ENCODE results near the gene C1R. TPM values are rescaled to one million over a fixed set of nuclear protein-coding genes. Genes with fewer than 3 reads are reported as not detected.
A peak's percentile ranks its signal among the peaks of the same experiment; 100 is the strongest.

The C1R gene
- total RNA-seq, 2 donors from 2014 or later = 3.9 to 5.6 TPM

- ATAC-seq (peak in 1 of 2 donors; percentile 3), DNase-seq (ENCODE audit: low spot score in 2 of 2) (no peak)
- Mint-ChIP-seq H3K27ac (peak overlapping the region; percentile 91 to 94), H3K9me3 (no peaks in the 10 kb centered on the region), H3K36me3 (no peaks in the 10 kb centered on the region)
These were observed 501 bp downstream of the C1R start for GRCh38 chr12:7091660-7092228.

GRCh38 chr12:7091171-7091570 lies 1.1 kb downstream of the C1R start:
- ATAC-seq = no peak
- Mint-ChIP-seq H3K9me3 (no peaks in the 10 kb centered on the region), H3K27ac (peak overlapping the region in 1 of 2 donors; percentile 91), H3K36me3 (no peaks in the 10 kb centered on the region)
- DNase-seq (ENCODE audit: low spot score in 2 of 2) = no peak

GRCh38 chr12:7090222-7090998 lies 1.8 kb downstream of the C1R start:
- Mint-ChIP-seq H3K9me3 (no peaks in the 10 kb centered on the region), H3K27ac (peak overlapping the region in 1 of 2 donors; percentile 58), H3K36me3 (no peaks in the 10 kb centered on the region)
- ATAC-seq (no peak), DNase-seq (ENCODE audit: low spot score in 2 of 2) (no peak)

- DNase-seq (ENCODE audit: low spot score in 2 of 2) = no peak
- no peak overlapping the region for H3K27ac Mint-ChIP-seq
- H3K9me3 Mint-ChIP-seq = no peaks in the 10 kb centered on the region
- no peak for ATAC-seq
- H3K36me3 Mint-ChIP-seq = no peaks in the 10 kb centered on the region
These were observed 2.9 kb downstream of the C1R start for GRCh38 chr12:7089196-7089871.

- no peak for DNase-seq (ENCODE audit: low spot score in 2 of 2)
- ATAC-seq = no peak
These were observed 9.1 kb downstream of the C1R start for GRCh38 chr12:7083125-7083524.

GRCh38 chr12:7081037-7081436 lies 11.2 kb downstream of the C1R start:
- no peak for DNase-seq (ENCODE audit: low spot score in 2 of 2)
- Mint-ChIP-seq H3K9me3 (peaks cover 5 to 6% of the 10 kb centered on the region in 2 donors), H3K27ac (no peak overlapping the region), H3K36me3 (peaks cover 0 to 6% of the 10 kb centered on the region in 2 donors)
- ATAC-seq = no peak

More at GRCh38 chr12:7083125-7083524, 9.1 kb downstream of the C1R start:
- Mint-ChIP-seq H3K36me3 (peaks cover 0 to 6% of the 10 kb centered on the region in 2 donors), H3K27ac (no peak overlapping the region), H3K9me3 (peaks cover 5 to 6% of the 10 kb centered on the region in 2 donors)

GRCh38 chr12:7079826-7080125 lies 12.5 kb downstream of the C1R start:
- peaks cover 5 to 6% of the 10 kb centered on the region in 2 donors for H3K9me3 Mint-ChIP-seq
- no peak overlapping the region for H3K27ac Mint-ChIP-seq
- DNase-seq (ENCODE audit: low spot score in 2 of 2) (no peak), ATAC-seq (no peak)
- H3K36me3 Mint-ChIP-seq = peaks cover 0 to 6% of the 10 kb centered on the region in 2 donors

- no peak for DNase-seq (ENCODE audit: low spot score in 2 of 2)
- H3K36me3 Mint-ChIP-seq = peaks cover 0 to 3% of the 10 kb centered on the region in 2 donors
- peaks cover 2 to 3% of the 10 kb centered on the region in 2 donors for H3K9me3 Mint-ChIP-seq
- ATAC-seq = no peak
- H3K27ac Mint-ChIP-seq = no peak overlapping the region
These were observed 14.1 kb downstream of the C1R start for GRCh38 chr12:7078163-7078562.

GRCh38 chr12:7076493-7076892 lies 15.8 kb downstream of the C1R start:
- no peaks in the 10 kb centered on the region for H3K36me3 Mint-ChIP-seq
- DNase-seq (ENCODE audit: low spot score in 2 of 2) = no peak
- no peak overlapping the region for H3K27ac Mint-ChIP-seq
- no peak for ATAC-seq
- no peaks in the 10 kb centered on the region for H3K9me3 Mint-ChIP-seq

- H3K27ac Mint-ChIP-seq = peak overlapping the region in 1 of 2 donors; percentile 7
- DNase-seq (ENCODE audit: low spot score in 2 of 2) = no peak
- no peaks in the 10 kb centered on the region for H3K9me3 Mint-ChIP-seq
- H3K36me3 Mint-ChIP-seq = no peaks in the 10 kb centered on the region
- ATAC-seq = no peak
These were observed 16.3 kb downstream of the C1R start for GRCh38 chr12:7075939-7076338.

- ATAC-seq (no peak), DNase-seq (ENCODE audit: low spot score in 2 of 2) (no peak)
- H3K9me3 Mint-ChIP-seq = no peaks in the 10 kb centered on the region
- H3K27ac Mint-ChIP-seq = peak overlapping the region in 1 of 2 donors; percentile 7
- no peaks in the 10 kb centered on the region for H3K36me3 Mint-ChIP-seq
These were observed 16.7 kb downstream of the C1R start for GRCh38 chr12:7075518-7075917.

- H3K27ac Mint-ChIP-seq = no peak overlapping the region
- DNase-seq (ENCODE audit: low spot score in 2 of 2) = no peak
- ATAC-seq = no peak
- H3K36me3 Mint-ChIP-seq = no peaks in the 10 kb centered on the region
- no peaks in the 10 kb centered on the region for H3K9me3 Mint-ChIP-seq
These were observed 18.3 kb downstream of the C1R start for GRCh38 chr12:7073946-7074345.

- H3K36me3 Mint-ChIP-seq = no peaks in the 10 kb centered on the region
- ATAC-seq = no peak
- no peaks in the 10 kb centered on the region for H3K9me3 Mint-ChIP-seq
- no peak overlapping the region for H3K27ac Mint-ChIP-seq
- DNase-seq (ENCODE audit: low spot score in 2 of 2) = no peak
These were observed 19.7 kb downstream of the C1R start for GRCh38 chr12:7072554-7072953.

- Mint-ChIP-seq H3K9me3 (no peaks in the 10 kb centered on the region), H3K36me3 (no peaks in the 10 kb centered on the region), H3K27ac (peak overlapping the region in 1 of 2 donors; percentile 5)
- DNase-seq (ENCODE audit: low spot score in 2 of 2) (no peak), ATAC-seq (no peak)
These were observed 20.2 kb downstream of the C1R start for GRCh38 chr12:7072035-7072434.

GRCh38 chr12:7069386-7069785 lies 22.9 kb downstream of the C1R start:
- DNase-seq (ENCODE audit: low spot score in 2 of 2) (no peak), ATAC-seq (no peak)
- Mint-ChIP-seq H3K27ac (no peak overlapping the region), H3K9me3 (no peaks in the 10 kb centered on the region), H3K36me3 (no peaks in the 10 kb centered on the region)

GRCh38 chr12:7068994-7069346 lies 23.3 kb downstream of the C1R start:
- Mint-ChIP-seq H3K9me3 (no peaks in the 10 kb centered on the region), H3K36me3 (no peaks in the 10 kb centered on the region), H3K27ac (no peak overlapping the region)
- no peak for ATAC-seq
- no peak for DNase-seq (ENCODE audit: low spot score in 2 of 2)

GRCh38 chr12:7068240-7068993 lies 23.8 kb downstream of the C1R start:
- ATAC-seq = no peak
- no peak for DNase-seq (ENCODE audit: low spot score in 2 of 2)
- Mint-ChIP-seq H3K27ac (peak overlapping the region in 1 of 2 donors; percentile 52), H3K36me3 (no peaks in the 10 kb centered on the region), H3K9me3 (no peaks in the 10 kb centered on the region)

Measured in activated naive CD4-positive, alpha-beta T cell treated with anti-CD3 and anti-CD28 coated beads, Interleukin-2, amount 50 U/mL, for 72 hours (primary cell).